HG03095 (cell line): ENCODE results near the gene OR51Q1.

Experiments used
- ATAC-seq: cut with Tn5 transposase; IDR thresholded peaks from one replicate; pipeline ENCODE4 v1.9.1; 2021; ENCODE audit warnings: moderate library complexity; ENCODE audit not compliant: unreplicated experiment

The OR51Q1 gene, protein sequence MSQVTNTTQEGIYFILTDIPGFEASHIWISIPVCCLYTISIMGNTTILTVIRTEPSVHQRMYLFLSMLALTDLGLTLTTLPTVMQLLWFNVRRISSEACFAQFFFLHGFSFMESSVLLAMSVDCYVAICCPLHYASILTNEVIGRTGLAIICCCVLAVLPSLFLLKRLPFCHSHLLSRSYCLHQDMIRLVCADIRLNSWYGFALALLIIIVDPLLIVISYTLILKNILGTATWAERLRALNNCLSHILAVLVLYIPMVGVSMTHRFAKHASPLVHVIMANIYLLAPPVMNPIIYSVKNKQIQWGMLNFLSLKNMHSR

DNA sequence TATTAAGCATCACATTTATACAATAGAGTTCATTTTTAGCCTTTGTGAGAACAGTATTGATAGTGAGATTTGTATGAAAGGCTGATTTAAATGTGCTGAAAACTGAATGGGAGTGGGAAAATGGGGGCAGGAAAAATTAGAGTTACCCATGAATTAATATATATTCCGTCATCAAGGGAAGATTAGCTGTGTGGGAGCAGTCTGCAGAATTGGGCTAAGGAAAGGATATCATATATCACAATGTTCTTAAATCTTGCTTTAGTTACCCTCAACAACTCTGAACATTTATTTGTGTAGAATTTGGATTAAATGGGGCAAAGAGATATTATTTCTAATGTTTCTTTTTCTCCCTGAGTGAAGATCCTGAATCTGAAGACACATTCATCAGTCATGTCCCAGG is at the start of gene OR51Q1:
OR51Q1 (plus strand) TSS at position 301 of the 400 bp plus-strand sequence; CDS start at position 391, 90 bp downstream.
- ATAC-seq = no peak

GRCh38 chr11:5380740-5381342 is 41.1 kb upstream of the OR51Q1 start:
- peak; percentile 75 for ATAC-seq

DNA sequence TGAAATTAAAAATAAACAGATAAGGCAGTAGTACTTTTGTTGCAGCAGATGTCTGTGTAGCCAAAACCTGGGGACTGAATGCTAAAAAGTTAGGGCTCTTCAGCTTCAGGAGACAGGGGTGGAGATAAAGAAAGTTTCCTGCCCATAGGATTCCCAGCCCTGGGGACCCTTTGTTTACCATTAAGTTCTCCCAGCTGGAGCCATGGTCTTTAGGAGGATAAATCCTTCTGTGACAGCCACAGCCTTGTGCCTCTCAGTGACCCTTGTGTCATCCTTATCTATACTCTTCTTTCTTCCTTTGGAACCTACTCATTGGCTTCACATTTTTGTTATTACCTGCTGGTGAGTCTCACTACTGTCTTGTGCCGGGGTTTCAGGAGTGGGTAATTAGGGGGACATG is 38.3 kb upstream of the OR51Q1 start, which contains the start of gene OR51M1:
OR51M1 (plus strand) TSS at position 237 of the 400 bp plus-strand sequence. CDS start 5,587 bp downstream, outside the sequence.
- no peak for ATAC-seq

- ATAC-seq = no peak
Observed at GRCh38 chr11:5384335-5384734, 37.6 kb upstream of the OR51Q1 start.

DNA sequence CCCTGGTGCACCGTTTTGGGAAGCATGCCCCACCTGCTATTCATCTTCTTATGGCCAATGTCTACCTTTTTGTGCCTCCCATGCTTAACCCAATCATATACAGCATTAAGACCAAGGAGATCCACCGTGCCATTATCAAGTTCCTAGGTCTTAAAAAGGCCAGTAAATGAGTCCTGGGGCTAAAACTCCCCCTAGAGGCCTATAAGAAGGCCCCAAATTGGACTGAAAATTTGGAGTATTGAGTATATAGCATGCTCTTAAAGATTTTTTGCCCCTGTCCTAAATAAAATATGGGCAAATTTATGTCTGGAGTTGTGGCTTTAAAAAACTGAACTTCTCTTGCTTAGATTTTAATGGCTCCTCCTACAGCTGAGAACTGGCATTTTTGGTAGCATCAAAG is 31.7 kb upstream of the OR51Q1 start:
- no peak for ATAC-seq

- no peak for ATAC-seq
Observed at GRCh38 chr11:5394091-5394490, 27.8 kb upstream of the OR51Q1 start.

- ATAC-seq = no peak
Observed at GRCh38 chr11:5398936-5399335, 23.0 kb upstream of the OR51Q1 start.

GRCh38 chr11:5405173-5405572 is 16.7 kb upstream of the OR51Q1 start:
- no peak for ATAC-seq

GRCh38 chr11:5420993-5421392 is 918 bp upstream of the OR51Q1 start:
- ATAC-seq = no peak

- no peak for ATAC-seq
Observed at GRCh38 chr11:5423131-5423530, 1.2 kb downstream of the OR51Q1 start.

GRCh38 chr11:5441414-5441813 is 19.5 kb downstream of the OR51Q1 start, which contains the start of gene OR51I1:
Gene OR51I1 (minus strand): TSS chr11:5441514. CDS start chr11:5441514, 0 bp downstream.
- no peak for ATAC-seq

DNA sequence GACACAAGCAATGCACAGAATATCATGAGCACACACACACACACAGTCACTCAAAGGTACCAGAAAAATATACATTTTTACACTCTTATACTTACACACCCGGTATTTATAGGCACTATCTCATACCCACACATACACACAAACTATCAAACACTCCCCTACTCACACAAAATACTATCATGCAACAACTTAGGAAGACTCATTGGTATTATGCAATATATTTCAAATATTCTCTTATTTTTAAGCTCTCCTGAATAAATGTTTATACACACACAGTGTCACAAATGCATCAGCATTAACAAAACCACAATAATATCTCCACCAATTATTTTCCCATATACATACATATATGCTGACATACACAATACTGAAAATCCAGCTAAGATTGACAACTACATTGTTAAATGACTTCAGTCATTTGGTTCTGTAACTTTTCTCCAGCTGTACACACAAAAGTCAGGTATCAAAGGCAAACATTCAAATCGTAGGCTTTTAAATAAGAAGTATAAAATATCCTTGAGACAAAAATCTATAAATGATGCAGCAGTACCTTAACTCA is 22.0 kb downstream of the OR51Q1 start:
- ATAC-seq = no peak

GRCh38 chr11:5449023-5449422 is 27.1 kb downstream of the OR51Q1 start, which contains the start of gene OR51I2:
Gene OR51I2 (plus strand): TSS chr11:5449323. CDS start chr11:5453489, 4,166 bp downstream.
- ATAC-seq = no peak

DNA sequence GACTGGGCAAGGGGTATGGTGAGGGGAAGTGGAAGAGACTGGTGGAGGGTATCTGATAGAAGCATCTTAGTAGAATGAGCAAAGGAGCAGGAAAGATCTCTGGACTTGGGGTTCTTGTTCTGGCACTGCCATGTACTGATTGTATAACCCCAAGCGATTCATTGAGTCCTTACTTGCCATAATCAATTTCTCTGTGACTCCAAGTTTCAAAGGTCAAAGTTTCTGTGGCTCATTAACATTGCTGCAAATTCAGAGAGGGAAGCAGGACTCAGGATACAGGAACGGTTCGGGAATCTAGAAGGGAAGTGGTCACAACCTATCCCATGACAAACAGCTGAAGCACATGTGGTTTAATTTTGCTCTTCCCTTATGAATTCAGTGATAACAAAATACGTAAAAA is 27.5 kb downstream of the OR51Q1 start:
- ATAC-seq = no peak

DNA sequence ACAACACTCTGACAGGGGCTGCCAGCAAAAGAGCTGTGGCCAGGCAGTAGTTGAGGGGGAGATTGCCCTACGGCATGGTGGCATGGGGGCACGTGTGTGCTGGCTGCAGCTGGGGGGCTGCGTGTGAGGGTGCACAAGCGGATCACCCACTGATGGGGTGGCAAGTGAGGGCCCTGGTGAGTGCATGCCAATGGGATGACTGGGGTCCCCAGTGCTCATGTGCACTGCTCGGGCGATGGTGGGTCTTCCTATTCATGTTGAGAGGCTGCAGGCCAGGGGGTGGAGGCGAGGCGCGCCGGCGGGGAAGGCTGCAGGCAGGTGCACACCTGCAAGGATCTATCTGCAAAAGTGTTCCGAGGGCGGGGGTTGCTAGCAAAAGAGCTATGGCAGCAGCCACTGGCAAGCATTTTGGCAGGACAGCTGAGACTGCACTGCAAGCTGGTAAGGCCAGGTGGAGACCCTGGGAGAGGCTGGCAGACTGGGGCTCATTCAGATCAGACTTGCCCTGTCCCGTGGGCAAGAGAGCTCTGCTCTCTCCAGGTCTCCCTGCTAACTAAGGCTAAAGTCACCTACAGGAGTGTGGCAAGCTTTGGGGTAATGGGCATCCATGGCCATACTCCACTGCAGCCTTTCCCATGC is 39.2 kb downstream of the OR51Q1 start:
- no peak for ATAC-seq

- no peak for ATAC-seq
Observed at GRCh38 chr11:5467527-5467926, 45.6 kb downstream of the OR51Q1 start.
